Measurements from ENCODE around the gene RAB11FIP4. TPM values are rescaled to one million over a fixed set of nuclear protein-coding genes. Genes with fewer than 3 reads are reported as not detected.
A peak's percentile ranks its signal among the peaks of the same experiment; 100 is the strongest.

The RAB11FIP4 gene
- total RNA-seq, 1 donor from 2014 or later, result 2.7 TPM

- DNase-seq, result no peak
These were observed 67.4 kb downstream of the RAB11FIP4 start for GRCh38 chr17:31458829-31459228.

GRCh38 chr17:31459716-31460115, 68.2 kb downstream of the RAB11FIP4 start:
- DNase-seq, result no peak

GRCh38 chr17:31460226-31460721, 68.8 kb downstream of the RAB11FIP4 start:
- no peak for DNase-seq

DNA sequence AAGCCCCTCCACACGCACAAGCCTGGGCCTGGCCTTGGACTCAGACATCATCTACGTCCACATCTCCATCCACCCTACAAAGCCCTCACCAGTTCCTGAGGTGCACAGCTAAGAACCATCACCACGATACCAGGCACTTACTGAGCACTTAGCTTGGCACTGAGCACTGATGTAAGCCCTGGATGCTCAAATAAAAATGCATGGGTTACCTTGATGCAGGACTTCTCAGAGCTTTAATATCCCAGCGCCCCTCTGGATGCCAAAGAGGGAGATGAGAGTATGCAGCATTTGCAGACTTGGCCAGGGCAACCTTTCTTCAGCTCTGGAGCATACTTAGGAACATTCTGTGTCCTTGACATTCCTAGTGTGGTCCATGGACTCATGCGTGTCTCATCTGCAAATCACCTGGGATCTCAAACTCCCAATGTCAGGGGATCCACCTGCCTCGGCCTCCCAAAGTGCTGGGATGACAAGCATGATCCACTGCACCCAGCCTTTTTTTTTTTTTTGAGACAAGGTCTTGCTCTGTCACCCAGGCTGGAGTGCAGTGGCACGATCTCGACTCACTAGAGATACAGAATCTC, 69.8 kb downstream of the RAB11FIP4 start:
- no peak for DNase-seq

GRCh38 chr17:31462261-31462660, 70.8 kb downstream of the RAB11FIP4 start:
- no peak for DNase-seq

GRCh38 chr17:31466096-31466760, 74.8 kb downstream of the RAB11FIP4 start:
- DNase-seq, result no peak

DNA sequence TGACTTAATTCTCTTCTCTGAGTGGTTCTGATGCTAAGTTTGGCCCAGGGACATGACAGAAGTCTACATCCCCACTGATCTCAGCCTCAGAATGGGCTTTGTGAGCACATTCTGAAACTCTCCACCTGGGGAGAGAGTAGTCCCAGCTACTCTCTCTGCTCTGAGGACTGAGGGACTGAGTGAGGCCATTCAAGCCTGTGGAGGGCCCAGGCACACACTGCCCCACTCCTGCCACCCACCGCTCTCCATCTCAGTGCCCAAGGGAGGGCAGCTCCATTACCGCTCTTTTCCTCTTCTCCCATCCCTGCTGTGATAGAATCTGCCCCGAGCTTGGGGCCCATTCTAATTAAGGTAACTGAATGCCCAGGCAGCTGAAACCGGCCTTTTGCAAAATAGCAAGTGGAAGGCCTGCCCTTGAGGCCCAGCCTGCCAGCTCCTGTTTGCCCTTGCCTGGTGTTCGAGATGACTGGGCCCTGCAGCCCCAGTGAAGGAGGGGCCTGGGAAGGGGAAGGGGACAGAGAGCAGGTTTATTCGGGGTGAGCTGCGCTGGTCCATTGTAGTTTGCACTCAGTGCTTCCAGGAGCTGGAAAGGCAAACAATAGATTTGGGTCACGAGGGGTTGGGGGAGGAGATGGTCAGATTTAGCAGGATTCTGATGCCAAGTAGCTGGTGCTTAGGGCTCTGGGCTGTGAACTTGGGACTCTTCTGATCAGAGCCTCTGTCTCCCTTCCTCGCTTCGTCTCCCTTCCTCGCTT, 76.2 kb downstream of the RAB11FIP4 start:
- DNase-seq, result no peak

DNA sequence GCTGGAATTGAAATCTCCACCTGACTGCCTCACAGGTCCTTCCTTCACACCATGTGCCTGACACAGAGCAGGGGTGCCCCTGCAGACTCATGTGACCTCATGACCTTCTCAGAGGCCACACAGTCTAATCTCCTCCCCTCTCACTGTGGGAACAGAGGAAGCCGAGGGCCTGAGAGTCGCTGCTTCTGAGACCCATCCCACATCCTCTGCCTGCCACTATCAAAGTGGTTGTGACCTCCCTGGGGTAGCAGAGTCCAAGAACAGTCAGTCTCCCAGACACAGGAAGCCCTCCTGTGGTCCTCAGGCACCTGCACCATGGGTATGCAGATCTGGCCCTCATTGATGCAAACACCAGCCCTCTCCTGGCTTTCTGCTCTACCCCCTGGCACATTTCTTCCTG, 78.5 kb downstream of the RAB11FIP4 start:
- DNase-seq, result no peak

DNA sequence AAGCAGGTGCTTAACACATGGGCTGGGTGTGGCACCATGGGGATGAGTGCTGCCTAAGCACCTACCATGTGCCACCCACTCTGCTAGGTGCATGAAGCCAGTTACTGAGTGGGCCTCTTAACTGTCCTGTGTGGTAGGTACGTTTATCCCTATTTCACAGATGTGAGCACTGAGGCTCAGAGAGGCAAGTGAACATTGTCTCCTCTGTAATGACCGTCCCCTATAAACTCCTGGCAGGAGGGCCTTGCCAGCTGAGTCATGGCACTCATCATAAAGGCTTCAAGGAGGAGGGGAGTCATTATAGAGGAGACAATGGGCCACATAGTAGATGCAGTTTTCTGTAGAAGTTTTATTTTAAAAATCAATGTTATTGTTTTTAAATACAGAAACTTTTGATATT, 79.1 kb downstream of the RAB11FIP4 start:
- no peak for DNase-seq

- no peak for DNase-seq
These were observed 80.7 kb downstream of the RAB11FIP4 start for GRCh38 chr17:31472137-31472536.

DNA sequence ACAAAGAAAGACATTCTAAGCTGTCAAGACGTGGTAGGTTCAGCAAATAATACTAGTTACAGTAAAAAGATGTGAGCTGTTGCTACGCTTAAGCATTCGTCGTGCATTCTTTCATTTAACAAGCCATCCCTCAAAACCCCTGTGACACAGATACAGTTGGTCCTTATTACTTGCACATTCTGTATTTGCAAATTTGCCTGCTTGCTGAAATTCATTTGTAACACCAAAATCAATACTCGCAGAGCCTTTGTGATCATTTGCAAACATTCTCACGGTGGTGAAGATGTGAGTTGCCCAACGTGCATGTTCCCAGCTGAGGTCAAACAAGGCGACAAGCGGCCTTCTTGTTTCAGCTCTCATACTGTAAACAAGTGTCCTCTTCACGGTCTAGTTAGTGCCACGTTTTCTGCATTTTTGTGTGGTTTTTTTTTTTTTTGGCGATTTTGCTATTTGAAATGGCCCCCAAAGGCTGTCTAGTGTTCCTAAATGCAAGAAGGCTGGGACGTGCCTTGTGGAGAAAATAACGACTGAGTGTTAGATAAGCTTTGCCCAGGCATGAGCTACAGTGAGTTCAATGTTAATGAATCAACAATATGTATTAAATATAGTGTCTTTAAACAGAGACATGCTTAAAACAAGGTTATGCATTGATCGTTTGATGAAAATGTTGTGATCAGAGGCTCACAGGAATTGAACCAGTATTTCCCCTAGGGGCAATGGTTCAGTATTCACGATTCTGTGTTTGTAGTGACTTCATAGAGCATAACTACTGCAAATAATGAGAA, 84.1 kb downstream of the RAB11FIP4 start:
- DNase-seq, result no peak

GRCh38 chr17:31476525-31477416, 85.3 kb downstream of the RAB11FIP4 start:
- DNase-seq, result peak; percentile 45

- no peak for DNase-seq
These were observed 86.1 kb downstream of the RAB11FIP4 start for GRCh38 chr17:31477417-31478055.

GRCh38 chr17:31479062-31479408, 87.6 kb downstream of the RAB11FIP4 start:
- DNase-seq, result no peak

DNA sequence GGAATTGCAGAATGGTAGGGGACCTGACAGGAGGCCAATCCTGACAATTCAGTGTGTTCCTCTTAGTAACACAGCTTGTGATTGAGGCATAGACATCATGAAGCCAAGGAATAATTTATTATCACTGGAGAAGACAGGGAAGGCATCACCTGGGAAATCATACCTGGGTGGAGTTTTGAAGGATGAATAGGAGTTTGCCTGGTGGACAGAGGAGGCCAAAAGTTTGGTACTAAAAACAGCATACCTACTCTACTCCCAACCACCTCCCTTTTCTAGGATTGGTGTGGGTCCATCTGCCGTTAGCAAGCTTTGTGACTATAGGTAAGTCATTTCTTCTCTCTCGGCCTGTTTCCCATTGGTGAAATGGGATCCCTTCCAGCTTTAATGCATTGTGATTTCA, 88.0 kb downstream of the RAB11FIP4 start:
- no peak for DNase-seq

GRCh38 chr17:31480067-31480466, 88.6 kb downstream of the RAB11FIP4 start:
- DNase-seq, result no peak

DNA sequence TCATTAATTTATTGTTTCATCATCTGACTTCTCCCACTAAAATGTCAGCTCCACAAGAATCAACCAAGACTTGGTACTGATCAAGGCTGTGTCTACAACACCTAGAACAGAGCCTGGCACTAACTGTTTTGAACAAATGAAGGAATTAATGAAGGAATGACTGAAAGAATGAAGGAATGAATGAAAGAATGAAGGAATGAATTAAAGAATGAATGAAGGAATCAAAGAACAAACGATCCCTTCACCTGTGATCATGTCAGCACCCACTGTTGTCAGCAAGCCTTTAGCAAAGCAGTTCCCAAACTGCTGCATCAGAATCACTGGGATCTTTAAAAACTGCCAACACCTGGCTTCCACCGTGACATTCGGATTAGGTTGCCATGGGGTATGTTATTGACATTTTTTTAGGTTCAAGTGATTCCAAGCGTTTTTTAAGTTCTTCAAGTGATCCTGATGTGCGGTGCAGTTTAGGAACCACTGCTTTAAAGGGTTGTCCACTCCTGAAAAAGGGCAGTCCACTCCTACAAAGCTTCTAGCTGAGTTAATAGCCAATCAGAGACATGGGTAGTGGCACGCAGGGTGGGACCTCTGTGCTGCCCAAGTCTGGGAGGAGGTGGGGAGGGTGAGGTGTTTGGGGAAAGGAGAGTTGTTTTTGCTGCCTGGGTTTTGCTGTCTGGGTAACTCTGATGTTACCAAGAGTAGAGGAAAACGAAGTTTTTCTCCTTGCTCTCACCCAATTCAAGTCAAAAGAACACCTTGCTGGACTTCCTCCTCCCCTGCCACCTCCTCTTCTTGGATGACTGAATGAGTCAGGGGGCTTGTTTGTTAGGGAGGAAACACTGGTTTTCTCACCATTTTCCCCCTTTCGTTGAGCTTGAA, 89.7 kb downstream of the RAB11FIP4 start:
- no peak for DNase-seq

DNA sequence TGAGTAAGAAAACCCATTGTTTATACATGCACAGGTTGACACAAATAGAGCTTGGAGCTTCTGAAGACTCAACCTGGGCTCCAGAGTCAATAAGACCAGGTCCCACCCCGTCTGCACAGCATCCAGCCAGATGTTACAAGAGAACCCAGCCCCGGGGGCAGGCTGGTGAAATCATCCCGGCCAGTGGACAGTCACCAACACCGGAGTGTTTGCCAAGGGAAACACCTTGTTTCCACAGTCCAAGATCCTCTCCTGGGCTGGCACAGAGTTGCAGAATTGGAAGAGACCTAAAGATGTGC, 90.3 kb downstream of the RAB11FIP4 start:
- no peak for DNase-seq

GRCh38 chr17:31484821-31485220, 93.3 kb downstream of the RAB11FIP4 start:
- DNase-seq, result no peak

- DNase-seq, result no peak
These were observed 95.0 kb downstream of the RAB11FIP4 start for GRCh38 chr17:31486351-31487062.
